H1 (cell line): ENCODE results near the gene MMP24. TPM values are rescaled to one million over a fixed set of nuclear protein-coding genes. Genes with fewer than 3 reads are reported as not detected.
A peak's percentile ranks its signal among the peaks of the same experiment; 100 is the strongest.

Experiments
- CTCF ChIA-PET: fragments of 300-600 bp; sonication (Branson Sonifier 250); formaldehyde crosslinking; loops from one replicate; lab custom pipeline; 2021; ENCODE audit not compliant: partially characterized antibody; lab: Charles Lee
- POLR2A ChIA-PET: fragments of 300-600 bp; sonication (Branson Sonifier 250); formaldehyde crosslinking; loops from one replicate; lab custom pipeline; 2021; ENCODE audit warnings: inconsistent platforms; ENCODE audit not compliant: partially characterized antibody; lab: Charles Lee
- DNase-seq, 2 experiments: peaks; one replicate each; pipeline versions ENCODE4 v3.0.0 to v3.0.0-alpha.2; 2010 to 2022; ENCODE audit warnings: low spot score in 2 of 2, low read depth in 1 of 2, mixed read lengths in 1 of 2
- FAIRE-seq: peaks from 2 replicates; lab custom pipeline; 2011; peaks lifted over from hg19 to GRCh38; lab: Jason Lieb, UNC
- H2AFZ ChIP-seq: 2 replicates; pipeline ENCODE4 v1.8.1; 2012; ENCODE audit warnings: low read length, inconsistent platforms
- H2AK5ac ChIP-seq: 2 replicates; pipeline ENCODE4 v1.6.1; 2013; ENCODE audit warnings: low read depth, low read length
- H2BK120ac ChIP-seq: replicated peaks from 2 replicates; pipeline ENCODE3; 2013; ENCODE audit warnings: low read depth, low read length, inconsistent platforms
- H2BK12ac ChIP-seq: 2 replicates; pipeline ENCODE4 v1.6.1; 2013; ENCODE audit warnings: low read depth, low read length
- H2BK15ac ChIP-seq: 2 replicates; pipeline ENCODE4 v1.6.1; 2013; ENCODE audit warnings: low read length
- H2BK20ac ChIP-seq: 2 replicates; pipeline ENCODE4 v1.6.1; 2013; ENCODE audit warnings: low read length
- H2BK5ac ChIP-seq: 2 replicates; pipeline ENCODE4 v1.6.1; 2013; ENCODE audit warnings: low read depth, low read length
- H3K14ac ChIP-seq: 2 replicates; pipeline ENCODE4 v1.6.1; 2013; ENCODE audit warnings: inconsistent platforms; ENCODE audit not compliant: insufficient read length
- H3K18ac ChIP-seq: 2 replicates; pipeline ENCODE4 v1.6.1; 2013; ENCODE audit warnings: low read length; ENCODE audit errors: extremely low read depth
- H3K23ac ChIP-seq: 2 replicates; pipeline ENCODE4 v1.6.1; 2013; ENCODE audit warnings: inconsistent platforms; ENCODE audit not compliant: insufficient read length
- H3K23me2 ChIP-seq: 2 replicates; pipeline ENCODE4 v1.6.1; 2013; ENCODE audit warnings: low read depth, low read length
- H3K27ac ChIP-seq: 2 replicates; pipeline ENCODE4 v1.6.1; 2011; ENCODE audit warnings: low read depth, low read length, inconsistent platforms
- H3K27me3 ChIP-seq, 4 experiments: replicated peaks in 1 of 4; 1 replicate in 1 of 4; 2 replicates in 3 of 4; pipeline versions ENCODE4 v1.6.1 to v1.8.1; 2011 to 2013; ENCODE audit warnings: low read length in 3 of 4, mild to moderate bottlenecking in 3 of 4, inconsistent platforms in 2 of 4, mixed read lengths in 2 of 4, moderate library complexity in 1 of 4; ENCODE audit not compliant: control insufficient read depth in 3 of 4, insufficient read depth in 3 of 4; ENCODE audit errors: extremely low read depth in 1 of 4
- H3K36me3 ChIP-seq, 4 experiments: 2 replicates each; pipeline versions ENCODE4 v1.6.1 to v1.8.1; 2011 to 2013; ENCODE audit warnings: mild to moderate bottlenecking in 4 of 4, low read length in 3 of 4, moderate library complexity in 2 of 4, control low read depth in 1 of 4, inconsistent platforms in 1 of 4; ENCODE audit not compliant: insufficient read depth in 4 of 4, control insufficient read depth in 2 of 4
- H3K4ac ChIP-seq: replicated peaks from 2 replicates; pipeline ENCODE3; 2013; ENCODE audit warnings: low read length, low read depth, mixed read lengths, inconsistent platforms; ENCODE audit not compliant: insufficient read length
- H3K4me1 ChIP-seq, 4 experiments: replicated peaks in 1 of 4; 1 replicate in 1 of 4; 2 replicates in 3 of 4; pipeline versions ENCODE4 v1.6.1 to v1.8.1; 2011 to 2013; ENCODE audit warnings: low read length in 3 of 4, inconsistent platforms in 2 of 4, mixed read lengths in 1 of 4; ENCODE audit not compliant: insufficient read depth in 4 of 4, control insufficient read depth in 3 of 4
- H3K4me2 ChIP-seq, 2 experiments: 2 replicates each; pipeline versions ENCODE4 v1.6.1 to v1.8.1; 2011 to 2013; ENCODE audit warnings: low read depth in 2 of 2, low read length in 2 of 2, control low read depth in 1 of 2, inconsistent platforms in 1 of 2, mild to moderate bottlenecking in 1 of 2; ENCODE audit not compliant: insufficient read depth in 1 of 2
- H3K4me3 ChIP-seq, 4 experiments: fragments of 200-600, 300-600 bp in 1 of 4; sonication (generic), shearing (Covaris generic), sonication (Bioruptor Twin) in 1 of 4; 2 replicates each; pipeline versions ENCODE4 v1.5.1 to v1.8.1; 2011 to 2016; ENCODE audit warnings: low read length in 4 of 4, low read depth in 3 of 4, control low read depth in 2 of 4, inconsistent platforms in 2 of 4, mild to moderate bottlenecking in 2 of 4, mixed read lengths in 1 of 4, moderate library complexity in 1 of 4; ENCODE audit not compliant: insufficient read depth in 2 of 4; ENCODE audit errors: extremely low read depth in 1 of 4
- H3K56ac ChIP-seq: replicated peaks from 2 replicates; pipeline ENCODE3; 2013; ENCODE audit warnings: low read depth, mild to moderate bottlenecking, mixed read lengths, low read length, inconsistent platforms; ENCODE audit not compliant: insufficient read length
- H3K79me1 ChIP-seq: 2 replicates; pipeline ENCODE4 v1.6.1; 2013; ENCODE audit warnings: low read depth, low read length, control low read depth
- H3K79me2 ChIP-seq, 2 experiments: 2 replicates each; pipeline versions ENCODE4 v1.6.1 to v1.8.1; 2012 to 2013; ENCODE audit warnings: low read length in 2 of 2, mild to moderate bottlenecking in 2 of 2, inconsistent platforms in 1 of 2; ENCODE audit not compliant: insufficient read depth in 2 of 2, control insufficient read depth in 1 of 2
- H3K9ac ChIP-seq, 4 experiments: replicated peaks in 1 of 4; 1 replicate in 1 of 4; 2 replicates in 3 of 4; pipeline versions ENCODE4 v1.6.1 to v1.8.1; 2011 to 2013; ENCODE audit warnings: low read depth in 3 of 4, low read length in 3 of 4, control low read depth in 2 of 4, mild to moderate bottlenecking in 2 of 4, moderate library complexity in 2 of 4, inconsistent platforms in 1 of 4; ENCODE audit errors: extremely low read depth in 1 of 4
- H3K9me3 ChIP-seq, 2 experiments: 2 replicates each; pipeline versions ENCODE4 v1.6.1 to v1.8.1; 2012 to 2013; ENCODE audit warnings: mild to moderate bottlenecking in 2 of 2, moderate library complexity in 2 of 2, control low read depth in 1 of 2, inconsistent platforms in 1 of 2, low read depth in 1 of 2, low read length in 1 of 2, mixed read lengths in 1 of 2; ENCODE audit not compliant: insufficient read depth in 2 of 2
- H4K20me1 ChIP-seq, 2 experiments: replicated peaks in 1 of 2; 2 replicates each; pipeline versions ENCODE3 to v1.8.1; 2011 to 2013; ENCODE audit warnings: inconsistent platforms in 2 of 2, low read length in 2 of 2, mild to moderate bottlenecking in 1 of 2; ENCODE audit not compliant: insufficient read depth in 2 of 2, control insufficient read depth in 1 of 2
- H4K5ac ChIP-seq: 2 replicates; pipeline ENCODE4 v1.6.1; 2013; ENCODE audit warnings: low read length, low read depth, mixed read lengths, inconsistent platforms; ENCODE audit not compliant: insufficient read length
- H4K8ac ChIP-seq: 2 replicates; pipeline ENCODE4 v1.8.0; 2013; ENCODE audit warnings: mild to moderate bottlenecking, moderate library complexity, low read length, inconsistent platforms; ENCODE audit not compliant: insufficient read depth; ENCODE audit errors: extremely low read depth
- H4K91ac ChIP-seq: replicated peaks from 2 replicates; pipeline ENCODE3; 2013; ENCODE audit warnings: low read length, mixed read lengths, inconsistent platforms; ENCODE audit not compliant: insufficient read length
- CBX8 ChIP-seq: fragments of 300-800, 300-1000 bp; sonication (generic); IDR thresholded peaks from 2 replicates; pipeline ENCODE4 v1.7.1; 2016; ENCODE audit warnings: low read depth, low read length, borderline replicate concordance
- EZH2 ChIP-seq: fragments of 200-600 bp; sonication (generic); IDR thresholded peaks from 2 replicates; pipeline ENCODE4 v1.7.1; 2012; ENCODE audit warnings: low read depth, mild to moderate bottlenecking, moderate library complexity, low read length, inconsistent platforms; ENCODE audit not compliant: severe bottlenecking
- KDM1A ChIP-seq: fragments of 200-600, 300-600 bp; sonication (generic); IDR thresholded peaks from 2 replicates; pipeline ENCODE4 v1.7.1; 2016; ENCODE audit warnings: mild to moderate bottlenecking, low read length, borderline replicate concordance
- NANOG ChIP-seq: IDR thresholded peaks from 2 replicates; pipeline ENCODE4 v1.6.1; 2011; ENCODE audit warnings: low read length, low read depth, mild to moderate bottlenecking, inconsistent platforms; ENCODE audit not compliant: insufficient read depth, poor library complexity, severe bottlenecking
- PHF8 ChIP-seq: fragments of 200-600 bp; sonication (generic); conservative IDR thresholded peaks from 2 replicates; pipeline ENCODE4 v1.7.1; 2012; ENCODE audit warnings: low read depth, mild to moderate bottlenecking, inconsistent platforms, low read length, moderate library complexity
- POU5F1 ChIP-seq: IDR thresholded peaks from 2 replicates; pipeline ENCODE4 v1.6.1; 2011; ENCODE audit warnings: low read depth, mild to moderate bottlenecking, low read length, moderate library complexity
- RXRA ChIP-seq: IDR thresholded peaks from 2 replicates; pipeline ENCODE4 v1.6.1; 2011; ENCODE audit warnings: low read depth, mild to moderate bottlenecking, low read length, moderate library complexity; ENCODE audit not compliant: insufficient read depth
- SIX5 ChIP-seq: IDR thresholded peaks from 2 replicates; pipeline ENCODE4 v1.6.1; 2011; ENCODE audit warnings: mild to moderate bottlenecking, low read depth, low read length
- SP4 ChIP-seq: IDR thresholded peaks from 2 replicates; pipeline ENCODE4 v1.6.1; 2012; ENCODE audit warnings: low read length, inconsistent platforms
- SRF ChIP-seq: IDR thresholded peaks from 2 replicates; pipeline ENCODE4 v1.6.1; 2011; ENCODE audit warnings: mild to moderate bottlenecking, low read depth, low read length, moderate library complexity
- SUZ12 ChIP-seq: fragments of 200-600 bp; sonication (generic); IDR thresholded peaks from 2 replicates; pipeline ENCODE4 v1.6.1; 2012; ENCODE audit warnings: mild to moderate bottlenecking, inconsistent platforms, low read length, moderate library complexity, mixed read lengths
- TAF1 ChIP-seq: IDR thresholded peaks from 2 replicates; pipeline ENCODE4 v1.6.1; 2011; ENCODE audit warnings: mild to moderate bottlenecking, low read depth, low read length
- WGBS, 2 experiments: shearing (Covaris generic) in 1 of 2; methylation state at CpG; one replicate each; pipeline versions ENCODE4 v1.1.6 to v1.1.7; 2013 to 2015; ENCODE audit warnings: low lambda C conversion rate in 2 of 2, mixed read lengths in 2 of 2, inconsistent platforms in 1 of 2, low coverage in 1 of 2, missing lambda C conversion rate in 1 of 2; ENCODE audit not compliant: insufficient replicate concordance in 2 of 2, insufficient coverage in 1 of 2, insufficient read length in 1 of 2; ENCODE audit errors: extremely low coverage in 1 of 2, missing lambda C conversion rate in 1 of 2; 5-methylcytosine and 5-hydroxymethylcytosine counted together
- polyA plus RNA-seq, 7 experiments: library from polyadenylated mRNA; depleted of rRNA in 3 of 7; stranded (reverse) in 5 of 7; unstranded in 2 of 7; fragments of >200 nt in 5 of 7; fragments of 200-250 nt in 2 of 7; gene quantifications; 1 replicate in 5 of 7; 2 replicates in 1 of 7; 4 replicates in 1 of 7; pipeline versions ENCODE4 v1.2.1 to v1.2.3, GENCODE V29; 2011 to 2013; ENCODE audit warnings: missing spikeins in 2 of 7, mixed read lengths in 2 of 7
- total RNA-seq: library from RNA; stranded (reverse); fragmentation: NEBNext Ultra II Directional; extraction: Animal tissue kit (Norgen Biotek cat#: 25700); gene quantifications from 2 replicates; pipeline ENCODE4 v1.2.1, GENCODE V29; 2021
- TF ChIP-seq, protein P1 (sequence below): IDR thresholded peaks from 2 replicates; pipeline ENCODE4 v1.6.1; 2012; ENCODE audit warnings: low read length, inconsistent platforms

MMP24 gene
- total and polyA plus RNA-seq, 2 of the 8 experiments (the other 6 are each of a cell fraction or from before 2014, with no cell fraction given) = 18.8 to 21.4 TPM

GRCh38 chr20:35285806-35286076 lies 59.3 kb downstream of the MMP24 start:
- Histone ChIP-seq H2BK15ac (no peak overlapping the region), H4K8ac (no peak overlapping the region), H3K23ac (no peak overlapping the region), H3K36me3 (peaks cover 5 to 10% (median 6%) of the 10 kb centered on the region in 4 experiments; a peak in 6 of 8 replicates), H4K91ac (peak overlapping the region; percentile 29), H3K9me3 (no peaks in the 10 kb centered on the region), H3K4me2 (peak overlapping the region; percentile 92 to 94; a peak in 3 of 4 replicates), H3K56ac (no peak overlapping the region), H3K79me2 (peaks cover 9 to 29% of the 10 kb centered on the region in 2 experiments), H3K18ac (no peak overlapping the region), H4K20me1 (peaks cover 1 to 2% of the 10 kb centered on the region in 2 experiments), H2AK5ac (peak overlapping the region; percentile 5; the same call in 1 of the 2 replicates), H2BK120ac (no peak overlapping the region), H2AFZ (no peak overlapping the region), H3K27ac (no peak overlapping the region), H3K27me3 (no peaks in the 10 kb centered on the region), H3K4ac (no peak overlapping the region), H3K79me1 (peaks cover 12% of the 10 kb centered on the region; the same call in 1 of the 2 replicates), H3K4me3 (no peak overlapping the region), H2BK12ac (no peak overlapping the region), H4K5ac (no peak overlapping the region), H3K9ac (no peak overlapping the region), H2BK20ac (no peak overlapping the region), H3K23me2 (peaks cover 8% of the 10 kb centered on the region), H2BK5ac (no peak overlapping the region), H3K14ac (no peak overlapping the region), H3K4me1 (peaks cover 3 to 8% (median 5%) of the 10 kb centered on the region in 4 experiments; a peak in 6 of 7 replicates)
- 87% methylated on average over 5 of the region's 5 CpGs; no CpG with 5 or more reads in 1 of the 2 experiments for WGBS, 2 experiments
- POLR2A ChIA-PET = interaction anchor here (1.6 kb wide), 1 partner anchor 13 kb away, joined by 3 read pairs; no protein-coding TSS in a partner anchor
- no peak for DNase-seq
- CTCF ChIA-PET = no interaction called here
- FAIRE-seq = no peak
- TF ChIP-seq PHF8 (no peak), KDM1A (no peak), NANOG (no peak), POU5F1 (no peak), SRF (no peak), EZH2 (no peak), RXRA (no peak), TAF1 (no peak), SUZ12 (no peak), SIX5 (no peak), CBX8 (no peak), SP4 (no peak)
- TF ChIP-seq, protein P1, sequence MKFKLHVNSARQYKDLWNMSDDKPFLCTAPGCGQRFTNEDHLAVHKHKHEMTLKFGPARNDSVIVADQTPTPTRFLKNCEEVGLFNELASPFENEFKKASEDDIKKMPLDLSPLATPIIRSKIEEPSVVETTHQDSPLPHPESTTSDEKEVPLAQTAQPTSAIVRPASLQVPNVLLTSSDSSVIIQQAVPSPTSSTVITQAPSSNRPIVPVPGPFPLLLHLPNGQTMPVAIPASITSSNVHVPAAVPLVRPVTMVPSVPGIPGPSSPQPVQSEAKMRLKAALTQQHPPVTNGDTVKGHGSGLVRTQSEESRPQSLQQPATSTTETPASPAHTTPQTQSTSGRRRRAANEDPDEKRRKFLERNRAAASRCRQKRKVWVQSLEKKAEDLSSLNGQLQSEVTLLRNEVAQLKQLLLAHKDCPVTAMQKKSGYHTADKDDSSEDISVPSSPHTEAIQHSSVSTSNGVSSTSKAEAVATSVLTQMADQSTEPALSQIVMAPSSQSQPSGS = no peak
